EL (cell line): ENCODE data around the gene ARHGAP22.

Experiments used
- DNase-seq: peaks from one replicate; pipeline ENCODE4 v3.0.0-alpha.2; 2016

Gene ARHGAP22

GRCh38 chr10:48579251-48579960 lies 25.5 kb downstream of the ARHGAP22 start:
- peak; percentile 30 for DNase-seq

- DNase-seq, result no peak
Measured at GRCh38 chr10:48577158-48577557, 27.7 kb downstream of the ARHGAP22 start.

GRCh38 chr10:48576501-48576900 lies 28.4 kb downstream of the ARHGAP22 start:
- no peak for DNase-seq

- no peak for DNase-seq
Measured at GRCh38 chr10:48575901-48576300, 29.0 kb downstream of the ARHGAP22 start.

GRCh38 chr10:48574817-48575380 lies 30.0 kb downstream of the ARHGAP22 start:
- DNase-seq, result no peak

GRCh38 chr10:48574322-48574796 lies 30.5 kb downstream of the ARHGAP22 start:
- DNase-seq, result no peak

- no peak for DNase-seq
Measured at GRCh38 chr10:48573045-48573444, 31.8 kb downstream of the ARHGAP22 start.

GRCh38 chr10:48572414-48572813 lies 32.5 kb downstream of the ARHGAP22 start:
- DNase-seq, result peak; percentile 76

GRCh38 chr10:48568546-48568945 lies 36.3 kb downstream of the ARHGAP22 start:
- no peak for DNase-seq

GRCh38 chr10:48568131-48568530 lies 36.7 kb downstream of the ARHGAP22 start:
- no peak for DNase-seq

GRCh38 chr10:48567346-48567745 lies 37.5 kb downstream of the ARHGAP22 start:
- DNase-seq, result no peak

GRCh38 chr10:48564466-48565160 lies 40.3 kb downstream of the ARHGAP22 start:
- DNase-seq, result no peak

GRCh38 chr10:48557511-48558123 lies 47.3 kb downstream of the ARHGAP22 start:
- peak; percentile 14 for DNase-seq

- DNase-seq, result no peak
Measured at GRCh38 chr10:48556713-48557112, 48.2 kb downstream of the ARHGAP22 start.

GRCh38 chr10:48556065-48556464 lies 48.8 kb downstream of the ARHGAP22 start:
- DNase-seq, result no peak

- no peak for DNase-seq
Measured at GRCh38 chr10:48555310-48556042, 49.4 kb downstream of the ARHGAP22 start.

GRCh38 chr10:48554656-48555055 lies 50.2 kb downstream of the ARHGAP22 start:
- no peak for DNase-seq

- DNase-seq, result no peak
Measured at GRCh38 chr10:48554246-48554645, 50.6 kb downstream of the ARHGAP22 start.

GRCh38 chr10:48552946-48553564 lies 51.8 kb downstream of the ARHGAP22 start:
- no peak for DNase-seq

- DNase-seq, result peak; percentile 54
Measured at GRCh38 chr10:48551861-48552591, 52.8 kb downstream of the ARHGAP22 start.

GRCh38 chr10:48550977-48551376 lies 53.9 kb downstream of the ARHGAP22 start:
- no peak for DNase-seq
